KG1 (cell line): ENCODE measurements around the gene GPC6.

Experiments used
- DNase-seq: peaks from one replicate; lab custom pipeline; 2025; lab: John Stamatoyannopoulos, UW

GPC6 gene

DNA sequence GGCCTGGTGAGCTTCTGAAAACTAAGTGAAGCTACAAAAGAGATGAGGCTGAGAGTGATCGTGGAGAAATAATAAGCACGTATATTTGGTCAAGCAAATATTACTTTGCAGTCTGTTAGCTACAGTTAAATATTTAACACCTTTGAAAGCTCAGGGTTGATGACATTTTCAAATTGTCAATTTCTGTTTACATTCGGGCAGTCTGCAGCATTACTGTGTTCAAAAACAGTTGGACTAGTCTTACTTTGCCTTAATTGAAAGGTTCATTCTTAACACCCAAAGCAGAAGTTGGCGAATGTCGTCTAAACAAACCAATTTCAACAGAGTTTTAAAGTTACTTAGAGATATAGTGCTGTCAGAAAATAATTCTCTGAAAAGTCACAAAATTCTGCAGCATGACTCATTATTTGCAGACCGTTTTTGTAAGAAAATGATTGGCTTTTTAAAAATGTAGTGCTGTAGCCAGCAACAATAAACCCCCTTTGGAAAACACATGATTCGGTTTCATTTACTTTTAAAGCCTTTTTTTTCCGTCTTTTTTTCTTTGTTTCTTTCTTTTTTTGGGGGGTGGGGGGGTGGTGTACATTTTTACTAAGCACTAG lies 549.0 kb downstream of the GPC6 start:
- no peak for DNase-seq

DNA sequence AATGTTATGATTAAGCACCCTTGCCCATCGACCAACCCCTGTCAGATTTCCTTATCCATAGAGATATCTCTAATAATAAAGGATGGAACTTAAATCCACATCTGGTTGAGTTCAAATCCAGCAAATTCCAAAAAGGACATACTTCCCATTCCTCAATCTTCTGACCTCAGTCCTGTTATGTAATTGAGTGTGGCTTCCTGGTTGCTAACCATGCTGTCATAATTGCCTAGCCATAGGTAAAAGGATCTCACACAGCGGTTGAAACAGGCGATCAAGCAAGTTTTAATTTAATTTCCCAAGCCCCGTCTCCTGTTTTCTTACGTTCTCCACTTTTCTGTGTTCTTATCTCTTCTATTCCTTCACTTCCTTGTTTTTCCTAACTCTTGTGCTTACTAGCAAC lies 550.3 kb downstream of the GPC6 start:
- no peak for DNase-seq

DNA sequence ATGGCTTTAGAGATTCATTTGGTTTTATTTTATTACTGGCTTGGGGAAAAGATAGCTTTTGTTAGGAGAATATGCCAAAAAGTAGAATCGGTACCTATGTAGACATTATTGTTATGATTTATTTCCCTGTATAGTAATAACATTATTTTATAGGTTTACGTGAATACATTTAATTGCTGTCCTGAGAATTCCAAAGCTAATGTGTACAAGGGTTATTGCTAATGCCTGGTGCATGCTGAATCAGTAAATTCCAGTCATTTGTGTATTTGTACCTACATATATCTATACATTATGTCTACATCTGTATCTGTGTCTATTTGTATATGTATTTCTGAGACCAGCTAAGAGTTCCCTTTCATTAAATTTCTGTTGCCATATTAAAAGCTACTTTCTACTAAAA lies 550.9 kb downstream of the GPC6 start:
- DNase-seq = no peak

DNA sequence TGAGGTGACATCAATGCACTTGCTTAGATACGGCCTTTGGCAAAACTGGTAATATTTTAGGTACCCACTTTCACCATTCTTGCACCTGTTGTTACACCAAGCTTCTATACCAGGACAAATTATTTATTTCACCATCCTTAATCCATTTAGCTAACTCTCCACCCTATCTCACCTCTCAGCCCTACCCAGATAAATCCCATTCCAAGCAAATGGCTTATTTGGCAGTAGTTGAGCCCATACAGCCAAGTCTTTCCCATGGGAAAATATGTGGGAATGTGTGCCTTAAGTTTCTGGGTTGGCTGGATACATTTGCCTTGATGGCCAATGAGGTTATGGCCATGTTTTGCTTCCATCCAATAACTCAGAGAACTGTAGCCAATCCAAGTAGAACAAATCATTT lies 551.9 kb downstream of the GPC6 start:
- no peak for DNase-seq

DNA sequence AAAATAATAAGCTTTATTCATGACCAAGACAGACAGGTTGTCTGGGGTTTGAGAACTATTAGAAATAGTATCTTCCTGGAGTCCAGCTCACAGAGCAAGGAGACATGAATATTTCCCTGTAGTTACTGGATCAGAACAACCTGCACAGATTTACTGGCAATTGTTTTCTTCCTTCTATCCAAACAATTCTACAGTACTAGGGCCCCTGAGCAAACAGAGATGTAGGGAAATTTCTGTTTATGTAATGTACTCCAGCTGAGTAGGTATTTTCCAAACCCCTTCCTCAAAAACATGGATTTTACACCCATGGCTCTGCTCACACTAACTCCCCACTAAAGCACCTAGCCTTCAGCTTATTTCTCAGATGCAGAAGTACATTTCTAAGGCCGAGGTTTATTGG lies 557.6 kb downstream of the GPC6 start:
- DNase-seq = no peak

DNA sequence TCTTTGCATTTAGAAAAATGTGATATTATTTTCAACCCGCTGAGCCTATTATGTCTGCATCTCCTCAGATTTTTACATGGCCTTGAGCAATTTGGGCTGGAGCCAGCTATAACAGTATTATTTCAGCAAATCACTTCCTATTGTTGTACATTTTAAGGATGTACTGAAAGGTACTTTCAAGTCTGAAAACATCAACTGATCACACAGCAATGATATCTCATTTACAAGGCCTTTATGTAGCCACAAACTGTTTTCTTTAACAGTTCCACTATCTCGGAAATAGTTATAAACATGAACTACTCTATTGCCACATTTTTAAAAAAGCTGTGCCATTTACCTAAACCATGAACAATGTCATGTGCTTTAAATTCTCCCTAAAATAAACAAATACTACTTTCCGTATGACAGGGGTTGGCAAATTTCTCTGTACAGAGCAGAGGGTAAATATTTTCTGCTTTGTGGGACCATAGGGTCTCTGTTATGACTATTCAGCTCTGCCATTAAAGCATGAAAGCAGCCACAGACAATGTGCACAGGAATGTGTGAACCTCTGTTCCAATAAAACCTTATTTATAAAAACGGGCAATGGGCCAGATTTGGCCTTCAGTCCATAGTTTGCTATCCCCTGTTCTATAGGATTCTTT lies 560.4 kb downstream of the GPC6 start:
- no peak for DNase-seq

DNA sequence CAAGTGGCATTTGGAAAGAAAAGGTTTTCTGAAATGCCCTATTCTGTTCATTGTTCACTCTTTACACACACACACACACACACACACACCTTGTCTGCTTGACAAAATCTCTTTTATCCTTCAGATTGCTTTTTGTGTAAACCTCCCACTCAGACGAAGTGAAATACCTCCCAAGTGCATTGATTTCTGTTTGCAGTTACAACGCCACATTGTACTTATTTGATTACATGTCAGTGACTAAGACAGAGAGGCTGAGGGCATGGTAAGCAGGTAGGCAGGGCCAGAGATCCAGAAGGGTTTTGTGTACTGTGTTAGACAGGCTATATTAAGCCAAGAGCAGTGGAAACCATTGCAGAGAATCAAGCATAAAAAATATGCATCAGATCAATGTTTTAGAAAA lies 561.8 kb downstream of the GPC6 start:
- DNase-seq = no peak

DNA sequence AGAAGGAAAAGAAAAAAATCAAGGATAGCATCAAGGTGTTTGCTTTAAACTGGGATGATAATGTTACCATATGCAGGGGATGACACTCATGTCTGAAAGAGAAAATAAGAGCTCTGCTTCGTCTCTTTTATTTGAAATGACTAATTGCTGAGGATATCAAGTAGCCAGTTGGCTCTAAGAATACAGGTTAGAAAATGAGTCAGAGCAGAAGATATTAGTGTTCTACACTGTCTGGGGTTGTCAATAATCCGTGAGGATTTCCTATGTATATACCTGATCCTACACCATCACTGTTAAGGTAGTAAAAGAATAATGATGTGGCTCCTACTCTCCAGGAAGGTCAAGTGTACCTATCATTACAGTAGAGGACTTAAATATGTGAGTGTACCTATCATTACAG lies 562.5 kb downstream of the GPC6 start:
- DNase-seq = no peak

DNA sequence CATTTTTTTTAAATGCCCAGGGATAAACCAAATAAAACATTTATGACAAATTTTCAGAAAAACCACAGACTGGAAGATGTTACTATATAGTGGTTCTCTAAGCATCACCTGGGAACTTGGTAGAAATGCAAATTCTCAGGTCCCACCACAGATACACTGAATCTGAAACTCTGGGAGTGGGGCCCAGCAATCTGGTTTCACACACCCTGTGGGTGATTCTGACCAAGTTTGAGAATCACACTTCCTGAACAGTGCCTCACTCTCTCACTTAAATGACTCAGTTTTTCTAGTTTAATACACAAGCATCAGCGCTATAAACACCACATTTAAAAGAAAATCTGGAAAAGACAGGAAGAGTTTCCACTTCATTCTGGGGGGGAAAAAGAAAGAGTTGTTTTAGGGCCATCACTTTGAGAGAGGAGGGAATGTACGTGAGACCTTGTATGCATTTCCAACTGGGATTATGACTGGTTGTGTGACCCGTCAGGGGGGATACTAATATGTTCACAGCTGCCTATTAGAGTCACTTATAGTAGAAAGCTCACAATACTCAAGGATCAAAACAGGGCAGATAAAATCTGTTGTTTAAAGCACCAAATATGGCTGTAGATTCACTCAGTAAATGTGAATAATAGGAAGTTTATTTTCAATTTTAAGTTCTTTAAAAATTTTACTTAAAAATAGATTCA lies 567.7 kb downstream of the GPC6 start:
- no peak for DNase-seq

DNA sequence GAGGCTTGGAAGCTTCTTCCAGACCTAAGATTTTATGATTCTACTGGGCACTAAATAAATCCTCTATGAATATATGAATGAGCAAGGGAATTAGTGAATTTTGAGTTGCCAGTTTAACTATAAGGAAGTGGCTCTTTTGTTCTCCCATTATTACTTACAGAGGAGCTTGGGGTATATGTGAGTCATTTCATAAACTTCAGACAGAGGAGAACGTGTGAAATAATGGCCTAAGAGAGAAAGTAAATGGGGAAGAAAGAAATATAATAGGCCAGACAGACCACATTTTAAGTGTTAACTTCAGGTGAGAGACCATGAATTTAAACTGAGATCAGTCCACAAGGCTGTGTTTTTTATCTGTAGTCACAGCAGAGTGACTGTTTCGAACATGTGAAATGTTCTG lies 570.9 kb downstream of the GPC6 start:
- DNase-seq = no peak

DNA sequence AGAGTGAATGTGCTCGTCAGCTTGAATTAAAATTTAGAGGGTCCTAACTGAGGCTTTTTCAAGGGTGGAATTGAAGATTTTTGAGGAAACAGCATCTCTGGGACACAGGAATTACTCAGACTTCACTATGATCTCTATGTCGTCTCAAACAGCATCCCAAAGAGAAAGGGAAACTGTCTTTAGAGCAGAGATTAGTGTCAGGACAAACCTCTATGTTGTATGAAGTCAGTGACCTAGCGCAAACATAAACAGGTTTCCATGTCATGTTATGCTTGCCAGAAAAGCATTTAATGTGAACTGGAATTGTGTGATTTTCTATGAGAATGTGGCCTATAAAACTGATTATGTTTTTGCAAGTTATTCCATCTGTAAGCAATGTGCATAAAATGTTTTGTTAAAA lies 573.7 kb downstream of the GPC6 start:
- no peak for DNase-seq

DNA sequence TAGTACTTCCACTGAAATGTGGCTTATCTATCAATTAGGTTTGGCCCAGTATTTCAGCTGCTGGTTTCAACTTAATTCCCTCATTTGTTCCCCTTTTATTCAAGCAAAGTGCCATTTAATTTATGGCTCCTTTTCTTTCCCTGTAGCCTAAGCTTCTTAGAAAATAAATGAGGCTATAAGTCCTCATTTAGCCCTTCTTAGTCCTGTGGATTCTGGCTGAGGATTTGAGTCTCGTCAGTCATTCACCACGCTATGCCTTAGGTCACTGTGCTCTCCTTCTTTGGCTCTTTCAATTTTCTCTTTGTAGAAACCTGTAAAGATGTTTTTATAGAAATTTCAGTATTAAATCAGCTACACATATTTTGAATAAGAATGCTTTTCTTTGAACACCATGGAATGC lies 579.1 kb downstream of the GPC6 start:
- no peak for DNase-seq

DNA sequence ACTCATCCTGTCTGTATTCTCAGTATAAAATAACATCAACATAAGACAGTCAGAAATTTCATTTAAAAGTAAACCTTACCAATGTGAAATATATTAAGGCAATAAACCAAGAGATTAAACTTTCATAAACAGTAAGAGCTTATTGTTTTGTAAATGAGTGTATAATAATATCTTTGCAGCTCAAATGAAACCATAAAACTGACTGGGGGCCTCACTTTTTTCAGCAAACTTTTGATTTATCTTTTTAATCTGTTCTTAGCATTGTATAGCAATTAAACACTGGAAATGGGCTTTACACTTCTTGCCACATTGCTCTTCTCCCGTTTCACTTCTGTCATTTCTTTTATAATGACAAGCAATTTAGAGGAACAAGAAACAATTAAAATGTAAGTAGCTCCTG lies 580.3 kb downstream of the GPC6 start:
- DNase-seq = no peak

DNA sequence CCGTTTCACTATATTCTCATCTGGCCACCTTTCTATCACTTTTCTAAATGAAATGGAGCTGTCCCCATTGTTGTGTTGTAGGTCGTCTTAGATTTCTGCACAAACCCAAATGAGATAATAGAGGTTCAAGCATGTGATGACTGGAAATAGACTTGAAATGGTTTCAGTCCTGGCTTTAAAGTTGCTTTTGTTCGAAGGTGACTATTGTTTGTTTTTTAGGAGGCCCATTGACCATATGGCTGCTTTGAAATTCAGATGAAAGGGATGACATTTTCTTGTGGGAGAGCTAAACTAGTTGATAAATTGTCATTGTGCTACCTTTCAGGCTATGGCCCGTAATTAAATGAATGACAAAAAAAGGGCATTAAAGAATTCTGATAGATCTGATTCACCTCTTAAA lies 583.7 kb downstream of the GPC6 start:
- DNase-seq = no peak

DNA sequence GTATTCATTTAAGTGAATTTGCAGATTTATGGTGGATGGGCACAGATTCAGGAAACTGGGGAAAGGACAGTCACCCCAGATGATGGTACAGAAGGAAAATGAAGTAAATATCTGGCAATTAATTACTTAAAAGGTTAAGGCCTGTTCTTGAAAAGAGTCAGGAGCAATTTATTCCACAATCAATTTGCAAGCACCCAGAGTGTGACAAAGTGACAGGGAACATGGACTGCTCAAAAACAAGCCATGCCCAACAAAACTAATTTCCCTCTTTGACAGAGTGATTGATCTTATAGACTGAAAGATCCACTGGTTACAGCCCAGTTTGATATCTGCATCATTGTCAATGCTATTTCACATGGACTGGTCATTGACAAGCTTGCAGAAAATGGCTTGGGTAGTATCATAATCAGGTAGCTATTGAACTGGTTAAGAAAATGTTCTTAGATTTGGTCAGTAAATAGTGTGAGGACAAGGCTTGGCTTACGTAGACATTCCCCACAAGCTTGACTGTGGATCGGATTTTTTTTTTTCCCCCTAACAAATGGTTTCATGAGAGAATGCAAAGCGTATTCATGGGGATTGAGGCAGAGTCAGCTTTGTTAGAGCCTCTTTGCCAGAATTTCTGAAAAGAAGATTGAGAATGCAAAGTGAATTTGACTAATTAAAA lies 584.6 kb downstream of the GPC6 start:
- no peak for DNase-seq

DNA sequence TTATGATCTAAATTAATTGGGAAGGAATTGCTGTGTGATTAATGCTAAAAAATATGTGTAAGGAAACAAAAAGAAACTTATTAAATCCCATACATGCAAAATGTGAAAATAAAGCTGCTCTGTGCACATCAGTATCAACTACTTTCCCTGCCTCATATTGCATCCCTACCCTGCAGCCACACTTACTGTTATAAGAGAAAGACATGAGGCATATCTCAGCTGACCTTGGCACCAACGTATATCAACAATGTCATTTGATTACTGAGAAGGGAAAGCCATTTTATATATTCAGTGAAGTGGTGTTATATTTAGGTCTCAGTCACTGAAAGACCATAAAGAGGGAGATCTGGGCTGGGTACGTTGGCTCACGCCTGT lies 585.1 kb downstream of the GPC6 start:
- DNase-seq = no peak

DNA sequence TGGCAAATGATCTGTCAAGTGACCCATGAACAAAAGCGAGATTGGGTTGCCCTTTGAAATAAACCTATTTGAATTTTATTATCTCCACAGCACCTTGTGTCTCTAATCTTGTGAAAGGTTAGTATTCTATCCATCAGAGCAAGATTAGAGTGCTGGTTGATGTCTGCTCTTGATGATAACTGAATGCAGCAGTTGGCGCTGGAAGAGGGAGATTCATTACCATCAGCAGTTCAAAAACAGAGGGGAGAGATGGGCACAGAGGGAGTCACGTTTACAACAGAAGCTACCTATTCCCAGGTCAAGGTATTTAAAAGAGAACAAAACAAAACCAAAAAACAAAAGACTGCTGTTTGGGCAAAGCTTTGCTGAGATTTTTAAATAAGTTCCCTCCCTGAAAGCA lies 588.1 kb downstream of the GPC6 start:
- DNase-seq = no peak

DNA sequence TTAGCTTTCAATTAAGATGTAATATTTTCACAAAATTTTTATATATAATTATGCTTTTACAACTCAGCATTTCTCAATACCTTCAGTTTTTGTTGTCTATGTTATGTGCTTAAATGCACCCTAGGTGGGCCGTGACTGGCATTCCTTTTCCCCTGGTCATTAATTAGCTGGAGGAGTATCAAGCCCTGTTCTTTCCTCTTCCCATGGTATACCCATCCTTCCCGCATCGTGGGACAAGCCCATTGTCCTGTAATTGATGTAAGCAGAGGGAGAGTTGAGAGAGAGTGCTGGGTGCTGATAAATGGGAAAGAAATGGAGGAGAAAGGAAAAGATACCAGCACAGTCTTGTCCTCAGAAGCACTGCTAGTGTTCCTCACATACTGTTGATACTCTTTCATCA lies 591.7 kb downstream of the GPC6 start:
- DNase-seq = no peak

DNA sequence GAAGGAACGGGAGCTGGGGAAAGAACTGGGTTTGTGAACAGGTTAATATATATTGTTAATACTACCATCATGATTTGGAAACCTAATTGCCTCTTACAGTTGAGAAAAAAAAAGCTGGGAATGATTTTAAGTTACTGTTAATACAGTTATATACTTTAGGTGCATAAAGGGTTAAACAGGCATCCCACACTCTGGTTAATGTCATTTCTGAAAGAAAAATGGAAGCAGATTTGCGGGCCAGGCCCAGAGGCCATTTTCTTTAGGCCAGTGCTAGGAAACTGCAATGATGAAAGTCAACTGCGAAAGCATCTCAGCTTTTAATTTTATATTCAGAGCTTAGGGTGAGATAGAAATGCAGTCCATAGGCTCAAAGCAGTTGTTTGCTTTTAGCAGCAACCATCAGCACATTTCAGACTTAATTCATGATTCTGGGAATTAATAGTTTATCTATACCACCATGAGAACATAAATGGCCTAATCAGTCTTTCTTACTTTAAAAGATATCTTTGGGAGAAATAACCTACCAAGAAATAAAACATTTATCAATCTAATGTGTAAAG lies 592.8 kb downstream of the GPC6 start:
- DNase-seq = no peak

DNA sequence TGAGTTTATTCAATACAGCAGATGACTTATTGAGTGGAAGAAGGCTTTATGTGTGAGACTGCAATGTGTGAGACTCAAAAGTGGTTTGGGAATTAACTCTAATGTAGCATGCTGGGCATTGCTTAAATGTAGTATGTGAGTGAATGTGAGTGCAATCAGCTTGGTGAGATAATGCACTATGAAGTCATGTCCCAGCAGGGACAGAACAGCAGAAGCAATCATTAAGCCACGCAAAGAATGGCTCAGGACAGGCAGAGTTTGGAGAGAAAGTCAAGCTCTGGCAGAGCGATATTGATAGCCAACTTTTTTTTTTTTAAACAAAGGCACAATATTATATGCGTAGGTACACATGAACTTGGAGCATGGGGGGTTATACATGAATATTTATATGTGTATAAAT lies 597.7 kb downstream of the GPC6 start:
- no peak for DNase-seq

DNA sequence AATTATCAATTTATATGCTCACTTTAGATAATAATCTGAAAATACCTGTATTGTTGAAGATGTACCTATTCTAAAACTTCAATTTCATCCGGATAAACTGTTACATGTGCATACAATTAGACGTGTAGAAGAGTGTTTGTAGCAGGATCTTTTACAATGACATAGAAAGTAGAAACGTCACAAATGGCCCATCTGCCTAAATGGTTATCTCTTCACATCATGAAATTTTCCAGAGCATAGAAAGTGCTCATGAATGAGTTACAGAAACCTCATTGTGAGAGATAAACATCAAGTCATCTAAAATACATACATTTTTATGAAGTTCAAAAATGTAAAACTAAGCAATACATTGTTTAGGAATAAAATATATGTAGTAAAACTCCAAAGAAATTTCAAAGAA lies 607.4 kb downstream of the GPC6 start:
- no peak for DNase-seq

DNA sequence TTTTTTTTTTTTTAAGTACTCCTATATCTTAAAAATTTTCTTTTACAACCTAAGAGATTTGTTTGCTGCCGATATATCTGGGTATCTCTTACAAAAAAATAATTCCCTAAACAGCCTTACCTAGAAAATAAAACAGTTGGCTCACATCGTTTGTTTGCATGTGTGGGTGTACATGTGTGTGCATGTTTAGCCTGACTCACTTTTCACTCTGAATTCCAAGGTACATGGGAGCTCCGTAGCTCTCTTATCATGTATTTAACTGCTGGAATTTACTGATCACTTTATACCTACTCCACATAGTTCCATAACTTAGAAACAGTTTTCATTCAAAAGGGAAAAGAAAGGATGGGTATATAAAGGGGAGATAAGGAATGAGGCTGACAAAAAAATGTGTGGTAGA lies 616.5 kb downstream of the GPC6 start:
- DNase-seq = no peak

DNA sequence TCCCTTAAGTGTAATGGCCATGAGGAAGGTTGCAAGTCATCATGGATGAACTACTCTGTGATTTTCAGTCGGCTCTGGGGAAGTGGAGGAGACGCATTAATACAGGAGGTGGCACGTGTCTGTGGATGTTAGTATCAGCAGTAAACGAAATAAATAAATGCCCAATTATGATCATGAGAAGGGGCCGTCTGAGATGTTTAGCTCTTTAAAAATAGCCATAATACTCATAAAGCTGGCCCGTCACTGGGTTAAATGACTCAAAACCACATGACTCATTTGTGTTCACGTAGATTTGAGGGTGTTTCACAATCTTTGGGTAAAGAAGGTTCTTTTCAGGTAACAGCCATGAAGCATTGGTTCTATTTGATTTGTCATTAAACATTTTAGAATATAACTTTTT lies 620.6 kb downstream of the GPC6 start:
- no peak for DNase-seq
